Activated naive CD4-positive, alpha-beta T cell treated with anti-CD3 and anti-CD28 coated beads, Interleukin-2, amount 10 ng/mL, durations not matched to agents 7 days and 5 days (primary cell): ENCODE results near the gene TMEM131.
A peak's percentile ranks its signal among the peaks of the same experiment; 100 is the strongest.
"Not testable (repeated sequence)": the region's sequence is repeated elsewhere in the genome, so short reads cannot be mapped to it uniquely, and the experiment has no call there.

Experiments
- CTCF ChIA-PET: fragments of 350-600 bp; sonication (Branson Sonifier 250); formaldehyde crosslinking; loops from one replicate; lab custom pipeline; 2021; ENCODE audit warnings: antibody characterized with exemption; lab: Charles Lee
- DNase-seq: peaks from one replicate; pipeline ENCODE4 v3.0.0-alpha.2; 2020
- H3K27ac Mint-ChIP-seq: one replicate; pipeline ENCODE4 v1.8.0; 2021; ENCODE audit warnings: mild to moderate bottlenecking, moderate library complexity, mixed read lengths
- H3K27me3 Mint-ChIP-seq: one replicate; pipeline ENCODE4 v1.8.0; 2021; ENCODE audit warnings: mild to moderate bottlenecking, mixed read lengths
- H3K36me3 Mint-ChIP-seq: one replicate; pipeline ENCODE4 v1.8.0; 2021; ENCODE audit warnings: mixed read lengths
- H3K4me1 Mint-ChIP-seq: one replicate; pipeline ENCODE4 v1.8.0; 2021; ENCODE audit warnings: mixed read lengths
- H3K4me3 Mint-ChIP-seq: one replicate; pipeline ENCODE4 v1.8.0; 2021; ENCODE audit warnings: mild to moderate bottlenecking, moderate library complexity, mixed read lengths
- H3K9me3 Mint-ChIP-seq: one replicate; pipeline ENCODE4 v1.8.0; 2021; ENCODE audit warnings: mixed read lengths

The TMEM131 gene

GRCh38 chr2:97995734-97996624 lies at the start of gene TMEM131:
Gene TMEM131 (minus strand): TSS chr2:97995948. CDS start chr2:97995662, 286 bp downstream.
- peak; percentile 96 for DNase-seq
- Mint-ChIP-seq H3K9me3 (no peaks in the 10 kb centered on the region), H3K27me3 (peaks cover 5% of the 10 kb centered on the region), H3K36me3 (peaks cover 7% of the 10 kb centered on the region), H3K27ac (peak within 1 kb of the TSS; percentile 98), H3K4me3 (peak within 1 kb of the TSS; percentile 100), H3K4me1 (peaks cover 34% of the 10 kb centered on the region)
- CTCF ChIA-PET: no interaction called here

DNA sequence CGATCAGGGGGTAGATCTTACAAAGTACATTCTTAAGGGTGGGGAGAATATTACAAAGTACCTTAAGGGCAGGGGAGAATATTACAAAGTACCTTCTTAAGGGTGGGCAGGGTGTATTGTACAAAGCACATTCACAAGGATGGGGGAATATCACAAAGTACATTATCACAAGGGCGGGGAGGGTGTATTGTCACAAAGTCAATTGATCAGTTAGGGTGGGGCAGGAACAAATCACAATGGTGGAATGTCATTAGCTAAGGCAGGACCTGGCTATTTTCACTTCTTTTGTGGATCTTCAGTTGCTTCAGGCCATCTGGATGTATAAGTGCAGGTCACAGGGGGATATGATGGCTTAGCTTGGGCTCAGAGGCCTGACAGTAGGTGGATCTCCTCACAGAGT lies 49.0 kb upstream of the TMEM131 start:
- H3K27me3 Mint-ChIP-seq, H3K4me1 Mint-ChIP-seq, H3K4me3 Mint-ChIP-seq, H3K36me3 Mint-ChIP-seq, H3K27ac Mint-ChIP-seq, CTCF ChIA-PET, DNase-seq: not testable (repeated sequence)
- peaks cover 11% of the 10 kb centered on the region for H3K9me3 Mint-ChIP-seq

- no peak overlapping the region for H3K4me3 Mint-ChIP-seq
- CTCF ChIA-PET: no interaction called here
Measured at GRCh38 chr2:98043101-98043500, 47.4 kb upstream of the TMEM131 start.

GRCh38 chr2:98040331-98040939 lies 44.7 kb upstream of the TMEM131 start:
- CTCF ChIA-PET: no interaction called here

More at GRCh38 chr2:98043101-98043500, 47.4 kb upstream of the TMEM131 start:
- Mint-ChIP-seq H3K36me3 (no peaks in the 10 kb centered on the region), H3K9me3 (peaks cover 11% of the 10 kb centered on the region), H3K27ac (no peak overlapping the region), H3K27me3 (no peaks in the 10 kb centered on the region), H3K4me1 (no peaks in the 10 kb centered on the region)
- no peak for DNase-seq

GRCh38 chr2:98039085-98039756 lies 43.5 kb upstream of the TMEM131 start:
- no peak overlapping the region for H3K4me3 Mint-ChIP-seq
- no peak overlapping the region for H3K27ac Mint-ChIP-seq
- H3K36me3 Mint-ChIP-seq: no peaks in the 10 kb centered on the region
- no peaks in the 10 kb centered on the region for H3K4me1 Mint-ChIP-seq
- H3K27me3 Mint-ChIP-seq: peaks cover 11% of the 10 kb centered on the region
- H3K9me3 Mint-ChIP-seq: no peaks in the 10 kb centered on the region
- DNase-seq: no peak
- CTCF ChIA-PET: no interaction called here

More at GRCh38 chr2:98040331-98040939, 44.7 kb upstream of the TMEM131 start:
- H3K36me3 Mint-ChIP-seq: no peaks in the 10 kb centered on the region
- peaks cover 7% of the 10 kb centered on the region for H3K27me3 Mint-ChIP-seq
- no peaks in the 10 kb centered on the region for H3K4me1 Mint-ChIP-seq
- H3K27ac Mint-ChIP-seq: no peak overlapping the region
- peaks cover 10% of the 10 kb centered on the region for H3K9me3 Mint-ChIP-seq
- H3K4me3 Mint-ChIP-seq: no peak overlapping the region
- no peak for DNase-seq

DNA sequence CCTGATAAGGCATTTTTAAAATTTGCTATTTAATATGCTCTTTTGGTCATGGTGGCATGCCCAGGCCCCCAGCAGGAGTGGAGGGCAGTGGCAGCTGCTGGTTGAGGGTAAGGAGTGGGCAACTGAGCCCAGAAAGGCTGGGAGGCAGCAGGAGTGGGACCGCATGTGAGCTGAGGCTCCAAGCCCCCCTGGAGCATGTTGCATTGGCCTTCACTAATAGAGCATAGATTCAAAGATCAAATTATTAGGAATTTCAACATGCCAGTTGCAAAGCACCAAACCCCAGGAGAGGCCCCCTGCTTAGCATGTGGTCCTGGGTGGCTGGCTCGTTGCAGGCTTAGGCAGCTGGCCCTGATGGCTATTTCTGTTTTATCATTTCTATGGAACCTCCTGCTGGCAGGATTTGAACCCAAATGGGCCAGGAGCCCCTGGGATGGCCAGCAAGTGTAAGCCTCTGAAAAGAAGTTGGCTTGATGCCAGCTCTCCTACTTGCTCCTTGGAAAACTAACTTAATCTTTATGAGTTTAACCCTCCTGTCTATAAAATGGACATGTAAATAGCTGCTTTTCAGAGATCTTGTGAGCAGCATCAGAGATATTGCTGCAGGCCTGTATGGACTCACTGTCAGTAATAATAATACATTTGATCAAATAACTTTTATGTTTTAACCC lies 42.1 kb upstream of the TMEM131 start:
- H3K4me3 Mint-ChIP-seq: no peak overlapping the region
- DNase-seq: no peak
- no peak overlapping the region for H3K27ac Mint-ChIP-seq
- no peaks in the 10 kb centered on the region for H3K36me3 Mint-ChIP-seq
- no peaks in the 10 kb centered on the region for H3K4me1 Mint-ChIP-seq
- no peaks in the 10 kb centered on the region for H3K9me3 Mint-ChIP-seq
- CTCF ChIA-PET: no interaction called here
- H3K27me3 Mint-ChIP-seq: peaks cover 14% of the 10 kb centered on the region

- H3K36me3 Mint-ChIP-seq: no peaks in the 10 kb centered on the region
- CTCF ChIA-PET: no interaction called here
Measured at GRCh38 chr2:98037206-98037605, 41.5 kb upstream of the TMEM131 start.

GRCh38 chr2:98036349-98037000 lies 40.7 kb upstream of the TMEM131 start:
- H3K9me3 Mint-ChIP-seq: no peaks in the 10 kb centered on the region
- DNase-seq: no peak
- H3K27ac Mint-ChIP-seq: no peak overlapping the region
- peaks cover 14% of the 10 kb centered on the region for H3K27me3 Mint-ChIP-seq
- CTCF ChIA-PET: no interaction called here
- H3K4me1 Mint-ChIP-seq: no peaks in the 10 kb centered on the region
- no peaks in the 10 kb centered on the region for H3K36me3 Mint-ChIP-seq
- no peak overlapping the region for H3K4me3 Mint-ChIP-seq

More at GRCh38 chr2:98037206-98037605, 41.5 kb upstream of the TMEM131 start:
- no peaks in the 10 kb centered on the region for H3K4me1 Mint-ChIP-seq
- no peak overlapping the region for H3K4me3 Mint-ChIP-seq
- no peaks in the 10 kb centered on the region for H3K9me3 Mint-ChIP-seq
- DNase-seq: no peak
- no peak overlapping the region for H3K27ac Mint-ChIP-seq
- peaks cover 14% of the 10 kb centered on the region for H3K27me3 Mint-ChIP-seq

DNA sequence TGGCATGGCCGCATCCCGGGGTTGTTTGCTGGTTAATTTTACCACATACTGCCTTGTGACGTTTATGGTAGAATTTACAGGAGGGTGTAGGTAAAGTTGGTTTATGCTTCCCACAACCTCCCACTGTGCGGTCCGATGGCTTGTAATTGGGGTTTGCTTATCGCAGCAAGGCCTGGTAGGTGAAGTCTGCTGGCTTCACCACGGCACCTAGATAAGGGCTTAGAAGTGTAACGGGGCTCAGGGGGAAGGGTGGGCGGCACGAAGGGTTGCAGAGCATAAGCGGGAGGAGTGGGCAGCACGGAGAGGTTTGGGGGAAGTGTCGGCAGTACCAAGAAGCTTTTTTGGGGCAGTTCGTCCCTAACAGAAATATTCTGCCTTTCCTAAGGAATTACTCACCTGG lies 39.0 kb upstream of the TMEM131 start:
- H3K4me3 Mint-ChIP-seq: no peak overlapping the region
- no peaks in the 10 kb centered on the region for H3K36me3 Mint-ChIP-seq
- no peaks in the 10 kb centered on the region for H3K4me1 Mint-ChIP-seq
- CTCF ChIA-PET: no interaction called here
- H3K27ac Mint-ChIP-seq: no peak overlapping the region
- no peak for DNase-seq
- no peaks in the 10 kb centered on the region for H3K9me3 Mint-ChIP-seq
- H3K27me3 Mint-ChIP-seq: peaks cover 14% of the 10 kb centered on the region

GRCh38 chr2:98032086-98032485 lies 36.3 kb upstream of the TMEM131 start:
- Mint-ChIP-seq H3K4me3 (no peak overlapping the region), H3K27ac (no peak overlapping the region), H3K36me3 (no peaks in the 10 kb centered on the region), H3K4me1 (peaks cover 12% of the 10 kb centered on the region), H3K9me3 (no peaks in the 10 kb centered on the region), H3K27me3 (peaks cover 15% of the 10 kb centered on the region)
- no peak for DNase-seq
- CTCF ChIA-PET: no interaction called here

DNA sequence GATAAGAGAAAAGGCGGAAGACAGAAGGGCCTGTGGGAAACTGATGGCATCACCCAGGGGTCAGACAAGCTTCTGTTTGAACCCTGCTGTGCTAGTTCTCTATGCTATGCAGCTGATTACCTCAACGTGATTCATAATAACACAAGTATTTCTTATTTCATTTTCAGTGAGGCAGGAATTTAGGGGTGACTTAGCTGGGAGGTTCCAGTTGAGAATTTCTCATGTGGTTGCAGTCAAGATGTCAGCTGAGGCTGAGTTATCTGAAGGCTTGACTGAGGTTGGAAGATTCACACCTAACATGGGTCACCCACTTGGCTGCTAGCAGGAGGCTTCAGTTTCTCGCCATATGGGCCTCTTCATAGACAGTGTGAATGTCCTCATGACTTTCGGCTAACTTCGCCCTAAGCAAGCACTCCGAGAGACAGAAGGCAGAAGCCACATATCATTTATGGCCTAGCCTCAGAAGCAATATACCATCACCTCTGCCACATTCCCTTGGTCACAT lies 34.0 kb upstream of the TMEM131 start:
- Mint-ChIP-seq H3K4me1 (peaks cover 26% of the 10 kb centered on the region), H3K27me3 (peaks cover 14% of the 10 kb centered on the region), H3K4me3 (no peak overlapping the region), H3K27ac (no peak overlapping the region), H3K36me3 (no peaks in the 10 kb centered on the region), H3K9me3 (no peaks in the 10 kb centered on the region)
- no peak for DNase-seq
- CTCF ChIA-PET: no interaction called here

- CTCF ChIA-PET: no interaction called here
Measured at GRCh38 chr2:98028931-98029717, 33.4 kb upstream of the TMEM131 start.

DNA sequence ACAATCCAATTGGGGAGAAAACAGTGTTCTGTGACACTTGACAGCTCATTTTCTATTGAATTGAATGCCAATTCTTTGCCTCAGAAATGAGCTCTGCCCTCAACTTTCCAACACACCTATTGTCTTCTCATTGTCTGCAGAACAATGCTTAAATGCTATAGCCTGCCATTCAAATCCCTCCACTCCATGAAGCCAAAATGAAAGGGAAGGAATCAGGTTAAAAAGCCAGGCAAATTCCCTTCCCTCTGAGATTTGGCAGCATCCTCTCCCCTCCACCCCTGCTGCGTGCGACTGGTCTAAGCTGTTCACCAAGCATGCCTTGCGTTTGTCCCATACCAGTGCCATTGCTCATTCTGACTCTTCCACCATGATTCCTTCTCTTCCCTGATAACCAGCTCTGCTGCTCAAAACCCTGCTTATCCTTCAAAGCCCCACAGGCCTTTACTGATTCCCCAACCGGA lies 32.4 kb upstream of the TMEM131 start:
- no peaks in the 10 kb centered on the region for H3K36me3 Mint-ChIP-seq
- DNase-seq: no peak
- peaks cover 26% of the 10 kb centered on the region for H3K4me1 Mint-ChIP-seq
- H3K27me3 Mint-ChIP-seq: peaks cover 12% of the 10 kb centered on the region
- no peak overlapping the region for H3K27ac Mint-ChIP-seq
- no peak overlapping the region for H3K4me3 Mint-ChIP-seq
- H3K9me3 Mint-ChIP-seq: no peaks in the 10 kb centered on the region
- CTCF ChIA-PET: no interaction called here

More at GRCh38 chr2:98028931-98029717, 33.4 kb upstream of the TMEM131 start:
- Mint-ChIP-seq H3K36me3 (no peaks in the 10 kb centered on the region), H3K9me3 (no peaks in the 10 kb centered on the region), H3K27ac (no peak overlapping the region), H3K27me3 (peaks cover 12% of the 10 kb centered on the region), H3K4me3 (no peak overlapping the region), H3K4me1 (peaks cover 26% of the 10 kb centered on the region)
- no peak for DNase-seq
